ENCODE data around the gene ADCY3. TPM values are rescaled to one million over a fixed set of nuclear protein-coding genes. Genes with fewer than 3 reads are reported as not detected.
"Not testable (repeated sequence)": the region's sequence is repeated elsewhere in the genome, so short reads cannot be mapped to it uniquely, and the experiment has no call there.

Gene ADCY3
- polyA plus RNA-seq, 4 donors, result 16.0 to 45.5 (median 22.9) TPM

- no peak for DNase-seq (ENCODE audit: low read depth in 4 of 4, low spot score in 3 of 4)
Measured at GRCh38 chr2:24853996-24854395, 66.0 kb downstream of the ADCY3 start.

- DNase-seq (ENCODE audit: low read depth in 4 of 4, low spot score in 3 of 4), result no peak
Measured at GRCh38 chr2:24853046-24853445, 67.0 kb downstream of the ADCY3 start.

GRCh38 chr2:24852431-24853020 lies 67.5 kb downstream of the ADCY3 start:
- DNase-seq (ENCODE audit: low read depth in 4 of 4, low spot score in 3 of 4), result no peak

GRCh38 chr2:24852026-24852425 lies 68.0 kb downstream of the ADCY3 start:
- DNase-seq (ENCODE audit: low read depth in 4 of 4, low spot score in 3 of 4), result no peak

- DNase-seq (ENCODE audit: low read depth in 4 of 4, low spot score in 3 of 4), result no peak
Measured at GRCh38 chr2:24850944-24851343, 69.1 kb downstream of the ADCY3 start.

- DNase-seq (ENCODE audit: low read depth in 4 of 4, low spot score in 3 of 4), result no peak
Measured at GRCh38 chr2:24845691-24846090, 74.3 kb downstream of the ADCY3 start.

GRCh38 chr2:24844023-24844685 lies 75.9 kb downstream of the ADCY3 start:
- DNase-seq (ENCODE audit: low read depth in 4 of 4, low spot score in 3 of 4), result no peak

GRCh38 chr2:24843330-24843860 lies 76.6 kb downstream of the ADCY3 start:
- no peak for DNase-seq (ENCODE audit: low read depth in 4 of 4, low spot score in 3 of 4)

GRCh38 chr2:24842081-24843050 lies 77.7 kb downstream of the ADCY3 start:
- DNase-seq (ENCODE audit: low read depth in 4 of 4, low spot score in 3 of 4), result no peak

GRCh38 chr2:24840962-24841945 lies 78.8 kb downstream of the ADCY3 start:
- DNase-seq (ENCODE audit: low read depth in 4 of 4, low spot score in 3 of 4), result no peak

GRCh38 chr2:24840164-24840869 lies 79.7 kb downstream of the ADCY3 start:
- no peak for DNase-seq (ENCODE audit: low read depth in 4 of 4, low spot score in 3 of 4)

- no peak for DNase-seq (ENCODE audit: low read depth in 4 of 4, low spot score in 3 of 4)
Measured at GRCh38 chr2:24839729-24840128, 80.3 kb downstream of the ADCY3 start.

- DNase-seq (ENCODE audit: low read depth in 4 of 4, low spot score in 3 of 4), result no peak
Measured at GRCh38 chr2:24838541-24838940, 81.5 kb downstream of the ADCY3 start.

- DNase-seq (ENCODE audit: low read depth in 4 of 4, low spot score in 3 of 4), result no peak
Measured at GRCh38 chr2:24837996-24838513, 82.0 kb downstream of the ADCY3 start.

- DNase-seq (ENCODE audit: low read depth in 4 of 4, low spot score in 3 of 4), result no peak
Measured at GRCh38 chr2:24836706-24837105, 83.3 kb downstream of the ADCY3 start.

GRCh38 chr2:24836206-24836605 lies 83.8 kb downstream of the ADCY3 start:
- no peak for DNase-seq (ENCODE audit: low read depth in 4 of 4, low spot score in 3 of 4)

GRCh38 chr2:24835411-24835810 lies 84.6 kb downstream of the ADCY3 start:
- not testable (repeated sequence) for DNase-seq (ENCODE audit: low read depth in 4 of 4, low spot score in 3 of 4)

- DNase-seq (ENCODE audit: low read depth in 4 of 4, low spot score in 3 of 4), result no peak
Measured at GRCh38 chr2:24834733-24835395, 85.2 kb downstream of the ADCY3 start.
